ENCODE data around the gene AGFG1.

The AGFG1 gene

DNA sequence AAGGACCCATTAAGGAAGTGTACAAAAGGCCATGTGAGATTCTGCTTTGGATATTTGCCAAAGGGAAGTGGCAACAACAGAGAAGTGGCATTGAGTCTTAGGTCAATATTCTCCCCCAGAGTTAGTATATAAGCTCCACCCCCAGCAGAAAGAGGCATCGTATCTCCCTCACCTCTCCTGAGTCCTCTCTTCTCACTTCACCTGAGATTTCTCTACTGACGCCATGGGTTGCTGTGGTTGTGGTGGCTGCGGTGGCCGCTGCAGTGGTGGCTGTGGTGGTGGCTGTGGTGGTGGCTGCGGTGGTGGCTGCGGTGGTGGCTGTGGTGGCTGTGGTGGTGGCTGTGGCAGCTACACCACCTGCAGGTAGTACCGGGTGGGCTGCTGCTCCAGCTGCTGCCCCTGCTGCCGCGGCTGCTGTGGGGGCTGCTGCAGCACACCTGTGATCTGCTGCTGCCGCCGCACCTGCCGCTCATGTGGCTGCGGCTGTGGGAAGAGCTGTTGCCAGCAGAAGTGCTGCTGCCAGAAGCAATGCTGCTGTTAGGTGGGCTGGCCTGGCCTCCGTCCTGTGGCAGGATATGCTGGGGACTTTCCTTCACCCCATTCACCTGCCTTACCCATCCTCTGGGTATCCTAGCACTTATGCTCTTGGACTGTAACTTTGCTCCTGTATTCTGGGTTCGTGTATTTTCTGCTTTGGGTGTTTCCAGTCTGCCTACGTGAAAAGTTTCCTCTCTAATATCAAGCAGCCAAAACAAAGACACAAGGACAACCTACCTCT is 136.8 kb downstream of the AGFG1 start:
- DNase-seq (ENCODE audit: low read depth): no peak

DNA sequence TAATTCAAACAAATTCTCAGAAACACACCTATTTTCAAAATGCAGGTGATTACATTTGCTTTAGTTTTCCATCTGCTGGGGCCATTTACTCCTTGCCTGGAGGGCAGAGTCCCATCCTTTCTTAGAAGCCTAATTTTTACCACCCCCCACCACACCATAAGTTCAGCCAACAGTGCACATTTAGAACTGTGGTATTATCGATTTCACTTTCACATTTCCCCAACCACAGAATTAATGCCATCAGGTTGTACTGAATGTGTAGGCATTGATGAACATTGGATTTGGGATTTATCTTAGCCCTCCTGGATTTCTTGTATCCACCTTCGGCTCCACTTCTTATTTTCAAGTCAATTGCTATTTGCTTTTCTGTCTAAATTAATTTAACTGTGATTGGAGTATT is 138.2 kb downstream of the AGFG1 start:
- no peak for DNase-seq (ENCODE audit: low read depth)
